GM19351 (cell line): ENCODE measurements around the gene ADGB.
"Not testable (repeated sequence)": the region's sequence is repeated elsewhere in the genome, so short reads cannot be mapped to it uniquely, and the experiment has no call there.

Experiments used
- ATAC-seq: cut with Tn5 transposase; IDR thresholded peaks from one replicate; pipeline ENCODE4 v1.9.1; 2021; ENCODE audit warnings: mild to moderate bottlenecking, moderate library complexity; ENCODE audit not compliant: unreplicated experiment

The ADGB gene

DNA sequence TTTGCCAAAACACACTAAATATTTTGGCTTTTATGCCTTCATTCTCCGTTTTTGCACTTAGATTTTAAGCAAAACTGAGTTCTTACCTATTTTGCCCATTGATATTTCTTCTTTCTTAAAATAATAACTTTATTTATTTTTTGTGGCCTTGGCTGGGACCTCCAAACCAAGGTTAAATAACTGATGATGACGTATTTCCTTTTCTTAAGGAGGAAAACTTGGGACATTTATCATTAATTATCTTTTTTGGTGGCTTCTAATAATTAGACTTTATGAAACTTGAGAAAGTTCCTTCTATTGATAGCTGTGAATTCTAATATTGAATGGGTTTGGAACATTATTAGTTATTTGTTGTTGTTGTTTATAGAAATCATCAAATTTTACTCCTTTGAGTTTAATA lies 154.5 kb downstream of the ADGB start:
- ATAC-seq, result no peak

DNA sequence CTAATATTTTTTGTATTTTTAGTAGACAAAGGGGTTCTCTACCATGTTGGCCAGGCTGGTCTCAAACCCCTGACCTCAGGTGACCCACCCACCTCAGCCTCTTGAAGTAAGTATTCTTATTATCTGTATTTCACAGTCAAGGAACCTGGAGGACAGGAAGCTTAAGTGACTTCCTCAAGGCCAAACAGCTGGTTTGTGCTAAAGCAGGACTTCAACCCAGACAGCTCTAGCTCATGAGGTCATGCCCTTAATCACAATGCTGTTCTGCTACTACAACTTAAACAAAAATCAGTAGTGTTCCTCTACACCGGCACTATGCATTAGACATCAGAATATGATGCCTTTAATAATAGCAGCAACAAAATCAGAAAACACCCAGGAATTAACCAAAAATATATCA lies 168.9 kb downstream of the ADGB start:
- ATAC-seq, result no peak

- no peak for ATAC-seq
Observed at GRCh38 chr6:146768722-146769121, 169.9 kb downstream of the ADGB start.

GRCh38 chr6:146770275-146770964 lies 171.6 kb downstream of the ADGB start:
- ATAC-seq, result peak; percentile 11

GRCh38 chr6:146770965-146771735 lies 172.4 kb downstream of the ADGB start:
- peak; percentile 52 for ATAC-seq

- ATAC-seq, result no peak
Observed at GRCh38 chr6:146775220-146775619, 176.4 kb downstream of the ADGB start.

- ATAC-seq, result no peak
Observed at GRCh38 chr6:146781836-146782235, 183.1 kb downstream of the ADGB start.

DNA sequence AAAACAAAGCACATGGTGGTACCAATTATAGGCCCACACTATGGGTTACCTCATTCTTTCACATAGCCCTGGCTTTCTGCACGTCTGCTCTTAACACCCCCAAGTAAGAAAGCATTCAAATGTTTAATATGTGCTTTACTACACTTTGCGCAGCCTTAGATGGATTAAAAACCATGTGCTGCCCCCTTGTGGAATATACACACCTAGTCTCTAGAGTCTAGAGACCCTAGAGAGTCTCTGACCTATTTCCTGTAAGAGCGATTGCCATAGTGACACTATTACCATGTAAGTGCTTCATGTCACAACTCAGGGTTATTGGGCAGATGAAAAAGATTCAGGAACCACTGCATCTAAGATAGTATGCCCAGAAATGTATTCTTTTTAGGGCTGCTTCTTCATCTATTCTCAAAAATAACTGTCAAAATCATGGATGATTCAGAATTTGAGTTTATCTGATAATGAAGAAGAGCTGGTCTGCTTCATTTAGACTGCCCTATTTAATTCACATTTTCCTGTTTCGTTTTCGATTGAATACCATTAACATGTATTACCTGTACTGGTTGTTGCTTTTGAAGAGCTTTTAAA lies 186.3 kb downstream of the ADGB start:
- peak; percentile 98 for ATAC-seq

DNA sequence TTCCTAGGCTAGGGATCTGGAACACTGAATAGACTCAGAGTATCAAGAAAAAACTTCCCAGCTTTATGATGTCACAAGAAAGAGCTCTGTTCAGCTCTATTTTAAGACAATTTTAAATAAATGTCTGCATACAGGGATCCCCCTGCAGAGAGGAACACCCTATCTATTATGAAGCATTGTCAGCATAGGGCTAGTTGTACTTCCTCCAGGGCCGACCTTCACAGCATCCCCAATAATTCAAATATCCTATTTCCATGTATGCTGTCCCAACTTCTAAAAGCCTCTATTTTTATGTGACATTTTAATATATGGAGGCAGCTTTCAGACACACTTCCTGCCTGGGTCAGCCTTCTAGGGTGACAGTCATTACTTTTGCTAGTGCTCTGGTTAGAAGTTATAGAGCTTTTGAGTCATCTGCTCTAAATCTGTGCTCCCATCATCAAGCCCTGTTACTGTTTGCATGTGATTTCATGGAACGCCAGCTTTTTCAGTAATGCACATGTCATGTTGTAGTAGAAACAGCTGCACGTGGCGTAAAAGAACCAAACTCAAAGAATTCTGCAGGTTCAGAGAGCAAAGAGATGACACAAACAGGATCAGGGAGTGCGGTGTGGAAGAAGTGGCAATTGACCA lies 189.2 kb downstream of the ADGB start:
- no peak for ATAC-seq

DNA sequence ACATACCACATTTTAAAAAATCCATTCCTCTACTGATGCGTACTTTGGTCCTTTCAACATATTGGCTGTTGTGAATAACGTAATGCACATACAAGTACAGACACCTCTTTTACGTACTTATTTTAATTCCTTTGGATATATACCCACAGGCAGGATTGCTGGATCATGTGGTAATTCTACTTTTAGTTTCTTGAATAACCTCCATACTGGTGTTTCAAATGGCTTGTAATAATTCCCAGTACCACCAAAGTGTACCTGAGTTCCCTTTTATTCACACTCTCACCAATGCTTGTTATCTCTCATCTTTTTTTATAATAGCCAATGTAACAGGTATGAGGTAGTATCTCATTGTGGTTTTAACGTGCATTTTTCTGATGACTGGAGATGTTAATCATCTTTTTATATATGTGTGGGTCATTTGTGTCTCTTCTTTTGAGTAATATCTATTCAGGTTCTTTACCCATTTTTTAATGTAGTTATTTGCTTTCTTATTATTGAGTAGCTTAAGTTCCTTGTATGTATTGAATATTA lies 191.9 kb downstream of the ADGB start:
- ATAC-seq, result no peak

DNA sequence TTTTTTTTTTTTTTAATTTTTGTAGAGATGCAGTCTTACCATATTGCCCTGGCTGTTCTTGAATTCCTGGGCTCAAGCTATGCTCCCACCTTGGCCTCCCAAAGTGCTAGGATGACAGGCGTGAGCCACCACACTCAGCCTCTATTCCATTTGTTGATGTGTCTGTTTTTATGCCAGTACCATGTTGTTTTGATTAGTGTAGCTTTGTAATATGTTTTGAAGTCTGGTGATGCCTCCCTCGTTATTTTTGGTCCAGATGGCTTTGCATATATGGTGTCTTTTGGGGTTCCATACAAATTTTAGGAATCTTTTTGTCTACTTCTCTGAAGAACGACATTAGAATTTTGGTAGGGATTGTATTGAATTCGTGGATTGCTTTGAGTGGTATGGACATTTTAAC lies 193.2 kb downstream of the ADGB start:
- no peak for ATAC-seq

DNA sequence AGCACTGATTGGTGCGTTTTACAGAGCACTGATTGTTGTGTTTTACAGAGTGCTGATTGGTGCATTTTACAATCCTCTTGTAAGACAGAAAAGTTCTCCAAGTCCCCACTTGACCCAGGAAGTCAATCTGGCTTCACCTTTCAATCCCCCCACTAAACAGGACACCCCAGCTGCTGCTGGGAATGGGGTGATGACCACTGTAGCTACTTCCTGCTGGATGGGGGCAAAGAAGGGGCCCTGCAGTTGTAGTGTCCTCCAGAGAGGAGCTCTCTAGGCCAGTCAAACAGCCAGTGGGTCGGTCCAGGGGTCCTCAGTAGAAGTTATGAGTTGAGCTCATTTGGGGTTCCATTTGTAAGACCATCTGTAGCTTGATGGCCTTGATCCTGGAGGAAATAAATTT lies 194.4 kb downstream of the ADGB start:
- ATAC-seq, result not testable (repeated sequence)

GRCh38 chr6:146795479-146796133 lies 196.8 kb downstream of the ADGB start:
- ATAC-seq, result no peak

DNA sequence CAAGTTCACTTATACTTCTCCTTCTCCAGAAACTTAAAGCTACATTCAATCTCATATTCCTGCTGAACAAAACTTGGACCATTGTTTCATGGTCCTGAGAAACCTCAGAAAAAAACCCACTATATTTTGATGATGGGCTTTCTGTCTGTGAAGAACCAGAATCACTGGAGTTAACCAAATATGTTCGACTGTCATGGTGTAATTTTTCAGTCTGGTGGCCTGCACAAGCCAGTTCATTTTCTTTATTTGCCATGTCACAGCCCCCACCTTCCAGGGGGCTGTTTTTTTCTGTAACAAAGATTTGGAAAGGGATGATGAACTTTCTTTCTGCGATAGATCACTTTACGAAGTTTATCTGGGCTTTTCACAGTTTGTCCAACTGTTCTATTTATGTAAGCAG lies 204.4 kb downstream of the ADGB start:
- not testable (repeated sequence) for ATAC-seq

GRCh38 chr6:146803601-146804000 lies 204.8 kb downstream of the ADGB start:
- ATAC-seq, result no peak

- ATAC-seq, result no peak
Observed at GRCh38 chr6:146805546-146806325, 207.0 kb downstream of the ADGB start.

DNA sequence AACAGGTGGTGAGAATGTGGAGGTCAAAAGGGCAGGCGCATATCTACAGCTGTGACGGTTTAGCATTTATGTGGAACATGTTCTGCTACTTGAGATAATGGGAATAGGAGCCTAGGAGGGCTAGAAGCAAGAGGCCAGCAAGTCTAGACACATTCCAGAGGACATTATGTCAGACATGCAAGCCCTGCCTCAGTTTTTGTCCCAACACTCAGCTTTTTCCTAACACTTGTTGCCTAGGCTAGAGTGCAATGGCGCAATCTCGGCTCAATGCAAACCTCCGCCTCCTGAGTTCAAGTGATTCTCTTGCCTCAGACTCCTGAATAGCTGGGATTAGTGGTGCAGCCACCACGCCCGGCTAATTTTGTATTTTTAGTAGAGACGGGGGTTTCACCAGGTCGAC lies 210.2 kb downstream of the ADGB start:
- ATAC-seq, result not testable (repeated sequence)

DNA sequence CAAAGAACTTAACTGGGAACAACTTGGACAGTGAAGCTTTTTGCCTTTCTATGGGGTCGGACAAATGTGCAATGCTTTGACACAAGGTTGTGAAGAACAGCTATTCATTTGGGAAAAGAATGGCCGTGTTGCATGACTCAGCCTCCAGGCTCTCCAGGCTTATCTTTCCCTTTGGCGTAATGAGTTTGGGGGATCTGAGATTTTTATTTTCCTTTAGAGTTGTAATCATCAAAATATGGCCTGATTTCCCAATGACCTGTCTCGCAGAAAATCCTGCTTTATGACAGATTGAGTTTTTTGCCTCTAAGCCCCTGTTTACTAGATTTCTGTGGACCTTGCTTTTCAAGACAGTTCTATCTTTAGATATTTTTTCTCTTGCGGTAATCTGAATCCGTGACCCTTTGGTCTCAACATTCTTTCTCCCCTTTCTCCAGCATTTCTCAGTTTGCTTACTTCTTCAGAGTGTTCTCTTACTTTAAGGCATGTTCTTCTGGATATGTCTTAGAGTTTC lies 214.1 kb downstream of the ADGB start:
- ATAC-seq, result not testable (repeated sequence)

GRCh38 chr6:146813554-146813953 lies 214.8 kb downstream of the ADGB start:
- no peak for ATAC-seq
